BJ (cell line): ENCODE results near the gene SLC15A1. TPM values are rescaled to one million over a fixed set of nuclear protein-coding genes. Genes with fewer than 3 reads are reported as not detected.

Source experiments
- CTCF ChIA-PET: fragments of 350-600 bp; formaldehyde crosslinking; extraction: SDS; loops from one replicate; lab custom pipeline; 2021; ENCODE audit warnings: antibody characterized with exemption, inconsistent platforms; lab: Yijun Ruan, JAX
- POLR2A ChIA-PET: fragments of 300-600 bp; sonication (Branson Sonifier 250); formaldehyde crosslinking; extraction: SDS; loops from one replicate; lab custom pipeline; 2021; ENCODE audit warnings: antibody characterized with exemption; lab: Charles Lee
- DNase-seq: peaks from one replicate; pipeline ENCODE4 v3.0.0-alpha.2; 2011; ENCODE audit warnings: low read depth
- H3K27me3 ChIP-seq: 2 replicates; pipeline ENCODE4 v1.6.0; 2011; ENCODE audit warnings: low read length; ENCODE audit not compliant: control insufficient read depth, insufficient read depth
- H3K36me3 ChIP-seq: 2 replicates; pipeline ENCODE4 v1.5.1; 2011; ENCODE audit warnings: low read length; ENCODE audit not compliant: control insufficient read depth, insufficient read depth
- H3K4me3 ChIP-seq: 2 replicates; pipeline ENCODE4 v1.5.1; 2011; ENCODE audit warnings: low read depth, mild to moderate bottlenecking, control low read depth, low read length
- polyA plus RNA-seq: library from polyadenylated mRNA; depleted of rRNA; stranded (reverse); fragments of >200 nt; gene quantifications from 2 replicates; pipeline ENCODE4 v1.2.3, GENCODE V29; 2011
- TF ChIP-seq, protein P1 (sequence below): IDR thresholded peaks from 2 replicates; pipeline ENCODE4 v1.5.1; 2011; ENCODE audit warnings: low read depth, mild to moderate bottlenecking, control low read depth, inconsistent platforms, low read length, moderate library complexity; ENCODE audit not compliant: insufficient read depth

The SLC15A1 gene
- polyA plus RNA-seq, 1 experiment: not detected

DNA sequence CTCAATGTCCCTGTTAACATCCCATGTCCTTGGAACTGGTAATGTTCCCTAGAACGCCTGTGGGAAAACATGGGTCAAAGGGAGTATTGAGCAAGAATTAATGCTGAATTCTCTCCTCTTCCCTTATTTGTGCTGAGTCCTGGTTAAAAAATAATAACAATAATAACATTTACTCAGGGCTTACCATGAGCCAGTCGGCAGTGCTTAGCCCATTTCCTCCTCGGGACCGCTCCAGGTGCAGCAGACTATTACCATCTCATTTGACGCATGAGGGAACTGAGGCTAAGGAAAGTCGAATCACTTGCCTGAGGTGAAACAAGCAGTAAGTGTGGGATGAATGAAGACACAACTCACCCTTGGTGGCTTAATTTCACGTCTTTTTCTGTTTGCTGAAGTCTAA, 33.6 kb upstream of the SLC15A1 start:
- Histone ChIP-seq H3K36me3 (no peaks in the 10 kb centered on the region), H3K4me3 (no peak overlapping the region), H3K27me3 (peaks cover 5% of the 10 kb centered on the region)
- ChIA-PET POLR2A (no interaction called here), CTCF (no interaction called here)
- TF ChIP-seq, protein P1, sequence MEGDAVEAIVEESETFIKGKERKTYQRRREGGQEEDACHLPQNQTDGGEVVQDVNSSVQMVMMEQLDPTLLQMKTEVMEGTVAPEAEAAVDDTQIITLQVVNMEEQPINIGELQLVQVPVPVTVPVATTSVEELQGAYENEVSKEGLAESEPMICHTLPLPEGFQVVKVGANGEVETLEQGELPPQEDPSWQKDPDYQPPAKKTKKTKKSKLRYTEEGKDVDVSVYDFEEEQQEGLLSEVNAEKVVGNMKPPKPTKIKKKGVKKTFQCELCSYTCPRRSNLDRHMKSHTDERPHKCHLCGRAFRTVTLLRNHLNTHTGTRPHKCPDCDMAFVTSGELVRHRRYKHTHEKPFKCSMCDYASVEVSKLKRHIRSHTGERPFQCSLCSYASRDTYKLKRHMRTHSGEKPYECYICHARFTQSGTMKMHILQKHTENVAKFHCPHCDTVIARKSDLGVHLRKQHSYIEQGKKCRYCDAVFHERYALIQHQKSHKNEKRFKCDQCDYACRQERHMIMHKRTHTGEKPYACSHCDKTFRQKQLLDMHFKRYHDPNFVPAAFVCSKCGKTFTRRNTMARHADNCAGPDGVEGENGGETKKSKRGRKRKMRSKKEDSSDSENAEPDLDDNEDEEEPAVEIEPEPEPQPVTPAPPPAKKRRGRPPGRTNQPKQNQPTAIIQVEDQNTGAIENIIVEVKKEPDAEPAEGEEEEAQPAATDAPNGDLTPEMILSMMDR: no peak
- no peak for DNase-seq

- TF ChIP-seq, protein P1: no peak
- ChIA-PET CTCF (no interaction called here), POLR2A (no interaction called here)
- peaks cover 5% of the 10 kb centered on the region for H3K27me3 ChIP-seq
- DNase-seq: no peak
- no peak overlapping the region for H3K4me3 ChIP-seq
- H3K36me3 ChIP-seq: no peaks in the 10 kb centered on the region
Measured at GRCh38 chr13:98785405-98785804, 32.9 kb upstream of the SLC15A1 start.

- H3K4me3 ChIP-seq: no peak overlapping the region
- ChIA-PET POLR2A (no interaction called here), CTCF (no interaction called here)
- peaks cover 5% of the 10 kb centered on the region for H3K27me3 ChIP-seq
- H3K36me3 ChIP-seq: no peaks in the 10 kb centered on the region
- DNase-seq: no peak
- TF ChIP-seq, protein P1: no peak
Measured at GRCh38 chr13:98784666-98785065, 32.2 kb upstream of the SLC15A1 start.

- H3K36me3 ChIP-seq: no peaks in the 10 kb centered on the region
- no peak for DNase-seq
- POLR2A ChIA-PET: no interaction called here
- no peak overlapping the region for H3K4me3 ChIP-seq
- TF ChIP-seq, protein P1: no peak
- peaks cover 5% of the 10 kb centered on the region for H3K27me3 ChIP-seq
- CTCF ChIA-PET: interaction anchor here (0.6 kb wide), 1 partner anchor 97 kb away, joined by 3 read pairs; no protein-coding TSS in a partner anchor
Measured at GRCh38 chr13:98783856-98784478, 31.5 kb upstream of the SLC15A1 start.

DNA sequence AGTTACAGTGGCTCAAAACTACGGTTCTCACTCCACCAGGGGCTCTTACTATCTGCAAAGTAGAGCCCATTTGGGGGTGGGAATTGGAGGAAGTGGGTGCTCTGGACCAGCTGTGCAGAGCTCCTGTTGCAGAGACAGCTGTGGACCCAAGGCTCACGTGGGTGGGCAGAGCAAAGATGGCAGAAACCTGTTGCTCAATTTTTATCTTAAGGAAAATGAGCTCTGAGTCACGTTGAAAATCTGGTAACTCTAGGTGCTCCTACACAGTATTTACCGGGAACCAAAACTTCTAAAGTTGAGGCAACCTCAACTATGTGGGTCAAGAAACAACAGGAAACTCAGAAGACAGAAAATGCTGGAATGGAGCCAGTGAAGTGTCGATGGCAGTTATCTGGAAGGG, 30.2 kb upstream of the SLC15A1 start:
- H3K36me3 ChIP-seq: no peaks in the 10 kb centered on the region
- ChIA-PET CTCF (no interaction called here), POLR2A (no interaction called here)
- H3K27me3 ChIP-seq: peaks cover 5% of the 10 kb centered on the region
- H3K4me3 ChIP-seq: no peak overlapping the region
- TF ChIP-seq, protein P1: no peak
- no peak for DNase-seq
